Measurements from ENCODE around the gene PRRT2. TPM values are rescaled to one million over a fixed set of nuclear protein-coding genes. Genes with fewer than 3 reads are reported as not detected.

Gene PRRT2
- total RNA-seq, 2 donors from 2014 or later, result 8.2 to 15.7 TPM

DNA sequence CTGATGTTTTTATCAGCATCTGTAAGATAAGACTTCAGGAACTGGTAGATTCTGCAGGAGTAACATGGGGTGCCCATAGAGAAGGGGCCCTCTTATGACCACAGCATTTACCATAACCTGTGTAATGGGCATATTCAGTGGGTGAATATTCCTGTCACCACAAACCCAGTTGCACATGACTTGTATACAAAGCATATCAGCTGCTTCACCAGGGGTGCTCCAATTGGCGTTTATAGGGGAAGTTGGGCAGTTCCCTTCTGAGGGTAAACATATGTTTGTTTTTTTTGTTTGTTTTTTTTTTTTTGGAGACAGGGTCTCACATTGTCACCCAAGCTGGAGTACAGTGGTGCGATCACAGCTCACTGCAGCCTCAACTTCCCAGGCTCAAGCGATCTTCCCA is 45.4 kb upstream of the PRRT2 start:
- Histone ChIP-seq H3K27me3 (ENCODE audit: control insufficient read depth, insufficient read depth, low read length, poor library complexity, severe bottlenecking) (no peaks in the 10 kb centered on the region), H3K9me3 (ENCODE audit: control insufficient read depth, low read length) (no peaks in the 10 kb centered on the region), H3K36me3 (ENCODE audit: control insufficient read depth, insufficient read depth, low read length) (no peaks in the 10 kb centered on the region), H3K4me1 (ENCODE audit: control insufficient read depth, insufficient read depth, low read length) (peaks cover 2% of the 10 kb centered on the region), H3K27ac (ENCODE audit: low read depth, low read length) (no peak overlapping the region), H3K4me3 (ENCODE audit: low read length) (no peak overlapping the region), H3K9ac (ENCODE audit: extremely low read depth, low read length, poor library complexity, severe bottlenecking) (no peak overlapping the region)
- Mint-ChIP-seq H3K9me3 (no peaks in the 10 kb centered on the region), H3K27me3 (ENCODE audit: insufficient read depth) (peaks cover 4% of the 10 kb centered on the region), H3K4me1 (peaks cover 4% of the 10 kb centered on the region), H3K36me3 (ENCODE audit: low read depth) (no peaks in the 10 kb centered on the region), H3K27ac (no peak overlapping the region), H3K4me3 (no peak overlapping the region)
- no peak for DNase-seq
- TF ChIP-seq, protein P1, sequence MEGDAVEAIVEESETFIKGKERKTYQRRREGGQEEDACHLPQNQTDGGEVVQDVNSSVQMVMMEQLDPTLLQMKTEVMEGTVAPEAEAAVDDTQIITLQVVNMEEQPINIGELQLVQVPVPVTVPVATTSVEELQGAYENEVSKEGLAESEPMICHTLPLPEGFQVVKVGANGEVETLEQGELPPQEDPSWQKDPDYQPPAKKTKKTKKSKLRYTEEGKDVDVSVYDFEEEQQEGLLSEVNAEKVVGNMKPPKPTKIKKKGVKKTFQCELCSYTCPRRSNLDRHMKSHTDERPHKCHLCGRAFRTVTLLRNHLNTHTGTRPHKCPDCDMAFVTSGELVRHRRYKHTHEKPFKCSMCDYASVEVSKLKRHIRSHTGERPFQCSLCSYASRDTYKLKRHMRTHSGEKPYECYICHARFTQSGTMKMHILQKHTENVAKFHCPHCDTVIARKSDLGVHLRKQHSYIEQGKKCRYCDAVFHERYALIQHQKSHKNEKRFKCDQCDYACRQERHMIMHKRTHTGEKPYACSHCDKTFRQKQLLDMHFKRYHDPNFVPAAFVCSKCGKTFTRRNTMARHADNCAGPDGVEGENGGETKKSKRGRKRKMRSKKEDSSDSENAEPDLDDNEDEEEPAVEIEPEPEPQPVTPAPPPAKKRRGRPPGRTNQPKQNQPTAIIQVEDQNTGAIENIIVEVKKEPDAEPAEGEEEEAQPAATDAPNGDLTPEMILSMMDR (conservative IDR thresholded peaks at IDR 0.05), result no peak
- 83 to 93% methylated on average over 1 to 3 of the region's 3 CpGs for WGBS, 2 experiments (ENCODE audit: insufficient coverage in 1 of 2, insufficient read length in 1 of 2)

DNA sequence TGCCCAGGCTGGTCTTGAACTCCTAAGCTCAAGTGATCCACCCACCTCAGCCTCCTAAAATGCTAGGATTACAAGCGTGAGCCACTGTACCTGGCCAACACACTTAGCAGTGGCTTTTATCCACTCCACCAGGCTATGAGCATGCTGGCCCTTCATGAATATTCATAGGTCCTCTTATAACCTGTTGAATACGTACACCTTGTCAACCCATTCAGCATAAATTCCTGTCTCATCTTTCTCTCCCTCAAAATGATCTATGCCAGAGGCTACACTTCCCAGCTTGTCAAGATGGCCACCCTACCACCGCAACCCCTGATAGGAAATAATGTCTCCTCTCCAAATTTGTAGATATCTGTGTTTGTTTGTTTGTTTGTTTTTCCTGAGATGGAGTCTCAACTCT is 44.9 kb upstream of the PRRT2 start:
- Histone ChIP-seq H3K4me1 (ENCODE audit: control insufficient read depth, insufficient read depth, low read length) (peaks cover 2% of the 10 kb centered on the region), H3K4me3 (ENCODE audit: low read length) (no peak overlapping the region), H3K9ac (ENCODE audit: extremely low read depth, low read length, poor library complexity, severe bottlenecking) (no peak overlapping the region), H3K36me3 (ENCODE audit: control insufficient read depth, insufficient read depth, low read length) (no peaks in the 10 kb centered on the region), H3K27me3 (ENCODE audit: control insufficient read depth, insufficient read depth, low read length, poor library complexity, severe bottlenecking) (no peaks in the 10 kb centered on the region), H3K9me3 (ENCODE audit: control insufficient read depth, low read length) (no peaks in the 10 kb centered on the region), H3K27ac (ENCODE audit: low read depth, low read length) (no peak overlapping the region)
- Mint-ChIP-seq H3K4me3 (no peak overlapping the region), H3K36me3 (ENCODE audit: low read depth) (no peaks in the 10 kb centered on the region), H3K4me1 (peaks cover 4% of the 10 kb centered on the region), H3K9me3 (no peaks in the 10 kb centered on the region), H3K27ac (no peak overlapping the region), H3K27me3 (ENCODE audit: insufficient read depth) (peaks cover 4% of the 10 kb centered on the region)
- TF ChIP-seq, protein P1 (conservative IDR thresholded peaks at IDR 0.05), result no peak
- DNase-seq, result no peak
- 79 to 91% methylated on average over 2 of the region's 3 CpGs for WGBS, 2 experiments (ENCODE audit: insufficient coverage in 1 of 2, insufficient read length in 1 of 2)

DNA sequence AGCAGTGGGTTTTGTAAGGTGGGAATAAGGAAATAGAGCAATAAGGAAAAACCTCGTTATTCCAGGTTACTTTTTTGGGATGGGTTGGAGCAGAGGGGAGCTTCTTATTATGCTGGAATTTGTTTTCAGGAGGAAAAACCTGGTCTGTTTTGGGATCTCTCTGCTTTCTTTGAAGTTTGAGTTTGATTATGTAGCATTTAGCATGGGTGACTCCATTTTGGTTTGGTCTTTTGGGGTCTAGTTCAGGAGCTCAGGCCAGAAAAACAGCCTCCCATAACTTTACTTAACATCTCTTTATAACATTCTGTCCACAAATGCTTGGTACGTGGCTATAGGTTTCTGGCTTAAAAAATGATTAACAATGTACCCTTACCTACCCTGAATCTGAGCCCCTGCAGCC is 42.5 kb upstream of the PRRT2 start:
- Histone ChIP-seq H3K9me3 (ENCODE audit: control insufficient read depth, low read length) (no peaks in the 10 kb centered on the region), H3K4me3 (ENCODE audit: low read length) (no peak overlapping the region), H3K27me3 (ENCODE audit: control insufficient read depth, insufficient read depth, low read length, poor library complexity, severe bottlenecking) (no peaks in the 10 kb centered on the region), H3K4me1 (ENCODE audit: control insufficient read depth, insufficient read depth, low read length) (peaks cover 2% of the 10 kb centered on the region), H3K27ac (ENCODE audit: low read depth, low read length) (no peak overlapping the region), H3K36me3 (ENCODE audit: control insufficient read depth, insufficient read depth, low read length) (no peaks in the 10 kb centered on the region), H3K9ac (ENCODE audit: extremely low read depth, low read length, poor library complexity, severe bottlenecking) (no peak overlapping the region)
- Mint-ChIP-seq H3K36me3 (ENCODE audit: low read depth) (no peaks in the 10 kb centered on the region), H3K27me3 (ENCODE audit: insufficient read depth) (peaks cover 2% of the 10 kb centered on the region), H3K27ac (no peak overlapping the region), H3K9me3 (no peaks in the 10 kb centered on the region), H3K4me1 (peaks cover 3% of the 10 kb centered on the region), H3K4me3 (no peak overlapping the region)
- 88 to 91% methylated on average over 2 of the region's 2 CpGs for WGBS, 2 experiments (ENCODE audit: insufficient coverage in 1 of 2, insufficient read length in 1 of 2)
- TF ChIP-seq, protein P1 (conservative IDR thresholded peaks at IDR 0.05), result no peak
- DNase-seq, result no peak

Measured in endodermal cell (in vitro differentiated cells).